Naive B cell (primary cell): ENCODE data around the gene COL4A2. TPM values are rescaled to one million over a fixed set of nuclear protein-coding genes. Genes with fewer than 3 reads are reported as not detected.
A peak's percentile ranks its signal among the peaks of the same experiment; 100 is the strongest.

Source experiments
- ATAC-seq, 2 donors: fragments of 150-1000 bp; cut with Tn5 transposase; 2 replicates each; pipeline ENCODE4 v1.10.0; 2021; ENCODE audit warnings: low read depth in 2 of 2, mild to moderate bottlenecking in 2 of 2, moderate library complexity in 2 of 2
- DNase-seq: peaks from one replicate; pipeline ENCODE4 v3.0.0; 2022
- H3K27ac Mint-ChIP-seq, 6 donors: one replicate each; pipeline ENCODE4 v1.8.0; 2020 to 2022; ENCODE audit warnings: mild to moderate bottlenecking in 6 of 6, mixed read lengths in 6 of 6, moderate library complexity in 5 of 6, inconsistent platforms in 2 of 6
- H3K27me3 Mint-ChIP-seq, 3 donors: one replicate each; pipeline ENCODE4 v1.8.0; 2021 to 2022; ENCODE audit warnings: mixed read lengths in 3 of 3, mild to moderate bottlenecking in 1 of 3
- H3K36me3 Mint-ChIP-seq, 2 donors: one replicate each; pipeline ENCODE4 v1.8.0; 2020 to 2022; ENCODE audit warnings: mixed read lengths in 2 of 2, inconsistent platforms in 1 of 2, mild to moderate bottlenecking in 1 of 2
- H3K4me1 Mint-ChIP-seq, 3 donors: one replicate each; pipeline ENCODE4 v1.8.0; 2020 to 2022; ENCODE audit warnings: mixed read lengths in 3 of 3, inconsistent platforms in 1 of 3, mild to moderate bottlenecking in 1 of 3, moderate library complexity in 1 of 3
- H3K4me3 Mint-ChIP-seq, 8 donors: one replicate each; pipeline ENCODE4 v1.8.0; 2020 to 2022; ENCODE audit warnings: mild to moderate bottlenecking in 8 of 8, mixed read lengths in 8 of 8, moderate library complexity in 8 of 8, inconsistent platforms in 2 of 8
- H3K9me3 Mint-ChIP-seq, 7 donors: one replicate each; pipeline ENCODE4 v1.8.0; 2020 to 2022; ENCODE audit warnings: mixed read lengths in 7 of 7, mild to moderate bottlenecking in 5 of 7, inconsistent platforms in 2 of 7, moderate library complexity in 1 of 7
- polyA plus RNA-seq, 6 donors: library from polyadenylated mRNA; unstranded; fragments of 300-500 nt; fragmentation: Illumina TruSeq; gene quantifications; one replicate each; pipeline ENCODE4 v1.2.3, GENCODE V29; 2021; ENCODE audit warnings: low read depth in 6 of 6

Gene COL4A2
- polyA plus RNA-seq, 6 donors from 2014 or later = 0.13 TPM; not detected in 5

DNA sequence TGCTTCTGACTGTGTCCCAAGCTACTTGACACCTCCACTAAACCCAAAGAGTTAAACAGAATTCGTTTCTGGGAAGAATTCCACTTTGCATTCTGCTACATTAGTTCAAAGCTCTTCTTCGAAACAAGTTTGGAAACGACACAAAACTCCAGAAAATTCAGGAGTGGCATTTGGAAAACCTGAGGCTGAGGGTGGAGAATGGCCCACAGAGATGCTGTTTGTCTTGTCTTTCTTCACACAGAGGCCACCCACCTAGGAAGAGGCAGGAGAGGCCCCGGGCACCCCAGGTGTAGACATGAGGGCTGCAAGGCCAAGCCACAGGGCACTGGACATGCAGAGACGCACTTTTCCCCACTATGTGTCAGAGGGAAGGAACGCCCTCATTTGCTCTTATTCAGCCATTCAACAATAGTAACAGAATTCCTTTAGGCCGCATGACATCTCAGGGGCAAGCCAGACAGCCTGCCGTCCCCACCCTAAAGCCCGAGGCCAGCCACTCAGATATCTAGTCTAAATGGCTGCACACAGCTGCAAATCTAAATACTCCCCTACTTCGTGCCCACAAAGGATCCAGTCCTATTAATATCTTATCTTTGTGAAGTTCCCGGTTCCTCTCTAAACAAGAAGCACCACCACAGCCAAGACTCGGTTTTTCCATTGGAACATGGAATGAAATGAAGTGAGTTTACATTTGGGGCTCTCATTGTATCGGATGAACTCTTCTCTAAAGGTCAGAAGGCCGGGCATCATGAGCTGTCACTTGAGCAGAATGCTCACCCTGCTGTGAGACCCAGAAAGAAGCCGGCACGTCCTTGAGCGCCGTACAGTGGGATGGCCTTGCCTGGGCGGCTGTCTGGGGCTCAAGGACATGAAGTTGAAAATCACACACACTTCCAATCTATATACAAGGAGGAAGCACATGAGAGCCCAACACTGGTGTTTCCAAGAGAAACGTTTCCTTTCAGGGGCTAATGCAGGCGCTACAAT is 20.0 kb upstream of the COL4A2 start:
- H3K9me3 Mint-ChIP-seq = peaks cover 0 to 6% (median 1%) of the 10 kb centered on the region in 7 donors
- peak overlapping the region in 1 of 8 donors; percentile 0 for H3K4me3 Mint-ChIP-seq
- DNase-seq = no peak
- no peaks in the 10 kb centered on the region for H3K4me1 Mint-ChIP-seq
- H3K27me3 Mint-ChIP-seq = peaks cover 8 to 41% (median 17%) of the 10 kb centered on the region in 3 donors
- no peaks in the 10 kb centered on the region for H3K36me3 Mint-ChIP-seq
- H3K27ac Mint-ChIP-seq = peak overlapping the region in 1 of 6 donors; percentile 3
- ATAC-seq = no peak

GRCh38 chr13:110289174-110289573 is 17.9 kb upstream of the COL4A2 start:
- Mint-ChIP-seq H3K4me3 (no peak overlapping the region), H3K27ac (no peak overlapping the region), H3K36me3 (no peaks in the 10 kb centered on the region), H3K4me1 (no peaks in the 10 kb centered on the region), H3K9me3 (peaks cover 0 to 6% (median 1%) of the 10 kb centered on the region in 7 donors), H3K27me3 (peaks cover 6 to 36% (median 14%) of the 10 kb centered on the region in 3 donors)
- ATAC-seq (no peak), DNase-seq (no peak)

GRCh38 chr13:110289661-110290060 is 17.4 kb upstream of the COL4A2 start:
- ATAC-seq (no peak), DNase-seq (no peak)
- H3K9me3 Mint-ChIP-seq = peaks cover 0 to 6% (median 1%) of the 10 kb centered on the region in 7 donors
- peaks cover 9 to 37% (median 17%) of the 10 kb centered on the region in 3 donors for H3K27me3 Mint-ChIP-seq
- H3K4me3 Mint-ChIP-seq = no peak overlapping the region
- no peaks in the 10 kb centered on the region for H3K4me1 Mint-ChIP-seq
- H3K27ac Mint-ChIP-seq = no peak overlapping the region
- no peaks in the 10 kb centered on the region for H3K36me3 Mint-ChIP-seq

- Mint-ChIP-seq H3K36me3 (no peaks in the 10 kb centered on the region), H3K4me3 (no peak overlapping the region), H3K27me3 (peaks cover 12 to 37% (median 17%) of the 10 kb centered on the region in 3 donors), H3K9me3 (peaks cover 0 to 6% (median 1%) of the 10 kb centered on the region in 7 donors), H3K4me1 (no peaks in the 10 kb centered on the region), H3K27ac (no peak overlapping the region)
- ATAC-seq (no peak), DNase-seq (no peak)
These were observed 16.9 kb upstream of the COL4A2 start for GRCh38 chr13:110290153-110290552.

GRCh38 chr13:110290826-110291225 is 16.3 kb upstream of the COL4A2 start:
- peaks cover 10 to 40% (median 12%) of the 10 kb centered on the region in 3 donors for H3K27me3 Mint-ChIP-seq
- H3K9me3 Mint-ChIP-seq = peaks cover 0 to 6% (median 1%) of the 10 kb centered on the region in 7 donors
- H3K4me1 Mint-ChIP-seq = no peaks in the 10 kb centered on the region
- ATAC-seq (no peak), DNase-seq (no peak)
- H3K36me3 Mint-ChIP-seq = no peaks in the 10 kb centered on the region
- no peak overlapping the region for H3K4me3 Mint-ChIP-seq
- H3K27ac Mint-ChIP-seq = no peak overlapping the region

- Mint-ChIP-seq H3K4me1 (no peaks in the 10 kb centered on the region), H3K9me3 (peaks cover 0 to 6% (median 1%) of the 10 kb centered on the region in 7 donors), H3K36me3 (no peaks in the 10 kb centered on the region), H3K4me3 (no peak overlapping the region), H3K27ac (no peak overlapping the region), H3K27me3 (peaks cover 8 to 40% (median 12%) of the 10 kb centered on the region in 3 donors)
- DNase-seq (no peak), ATAC-seq (no peak)
These were observed 15.8 kb upstream of the COL4A2 start for GRCh38 chr13:110291286-110291685.

DNA sequence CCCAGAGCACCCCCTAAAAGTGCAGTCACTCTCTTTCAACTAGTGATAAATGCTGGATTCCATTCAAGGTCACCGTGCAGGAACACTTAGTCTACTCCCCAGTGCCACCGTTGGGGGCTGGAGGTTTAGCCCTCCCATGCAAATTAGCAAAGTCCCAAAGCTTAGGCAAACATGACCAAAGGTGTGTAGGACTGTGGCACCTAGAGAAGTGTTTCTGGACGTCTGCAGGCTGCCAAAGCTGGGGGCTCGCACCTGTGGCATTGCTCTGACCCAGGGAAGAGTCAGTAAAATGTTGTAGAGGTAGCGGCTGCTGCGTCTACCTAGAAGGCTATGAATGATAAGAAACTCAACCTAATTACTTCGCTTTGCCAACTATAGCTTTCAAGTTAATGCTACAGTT is 14.0 kb upstream of the COL4A2 start:
- H3K27ac Mint-ChIP-seq = no peak overlapping the region
- no peaks in the 10 kb centered on the region for H3K36me3 Mint-ChIP-seq
- H3K4me3 Mint-ChIP-seq = no peak overlapping the region
- H3K27me3 Mint-ChIP-seq = peaks cover 21 to 44% (median 21%) of the 10 kb centered on the region in 3 donors
- DNase-seq (no peak), ATAC-seq (no peak)
- peaks cover 0 to 8% (median 0%) of the 10 kb centered on the region in 7 donors for H3K9me3 Mint-ChIP-seq
- H3K4me1 Mint-ChIP-seq = no peaks in the 10 kb centered on the region

GRCh38 chr13:110293649-110294048 is 13.4 kb upstream of the COL4A2 start:
- DNase-seq = no peak
- Mint-ChIP-seq H3K36me3 (no peaks in the 10 kb centered on the region), H3K27ac (no peak overlapping the region), H3K27me3 (peaks cover 21 to 48% (median 24%) of the 10 kb centered on the region in 3 donors), H3K4me1 (no peaks in the 10 kb centered on the region), H3K9me3 (peaks cover 0 to 8% (median 0%) of the 10 kb centered on the region in 7 donors), H3K4me3 (no peak overlapping the region)
- no peak for ATAC-seq

- Mint-ChIP-seq H3K27ac (no peak overlapping the region), H3K9me3 (peaks cover 0 to 8% (median 0%) of the 10 kb centered on the region in 7 donors), H3K4me3 (no peak overlapping the region), H3K36me3 (no peaks in the 10 kb centered on the region), H3K4me1 (no peaks in the 10 kb centered on the region), H3K27me3 (peaks cover 21 to 53% (median 29%) of the 10 kb centered on the region in 3 donors)
- DNase-seq = no peak
- no peak for ATAC-seq
These were observed 12.9 kb upstream of the COL4A2 start for GRCh38 chr13:110294146-110294545.

GRCh38 chr13:110294622-110295021 is 12.5 kb upstream of the COL4A2 start:
- no peak overlapping the region for H3K27ac Mint-ChIP-seq
- no peak overlapping the region for H3K4me3 Mint-ChIP-seq
- peaks cover 0 to 8% (median 0%) of the 10 kb centered on the region in 7 donors for H3K9me3 Mint-ChIP-seq
- H3K36me3 Mint-ChIP-seq = no peaks in the 10 kb centered on the region
- DNase-seq (no peak), ATAC-seq (no peak)
- no peaks in the 10 kb centered on the region for H3K4me1 Mint-ChIP-seq
- peaks cover 21 to 54% (median 34%) of the 10 kb centered on the region in 3 donors for H3K27me3 Mint-ChIP-seq

DNA sequence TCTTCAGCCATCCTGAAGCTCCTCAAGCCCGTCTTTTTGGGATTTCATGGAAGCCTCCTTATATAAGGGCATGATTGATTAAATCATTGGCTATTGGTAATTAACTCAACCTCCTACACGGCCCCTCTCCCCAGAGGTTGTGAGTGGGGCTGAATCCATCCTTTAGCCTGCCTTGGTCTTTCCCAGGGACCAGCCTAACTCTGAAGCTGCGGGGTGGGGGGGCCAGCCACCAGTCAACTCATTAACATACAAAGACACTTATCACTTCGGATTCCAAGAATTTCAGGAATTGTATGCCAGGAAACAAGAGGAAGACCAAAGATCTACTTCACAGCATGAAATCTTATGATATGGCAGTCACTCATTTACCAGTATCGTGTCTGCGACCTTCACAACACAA is 10.1 kb upstream of the COL4A2 start:
- no peaks in the 10 kb centered on the region for H3K4me1 Mint-ChIP-seq
- no peak for DNase-seq
- no peak overlapping the region for H3K27ac Mint-ChIP-seq
- peaks cover 0 to 8% (median 0%) of the 10 kb centered on the region in 7 donors for H3K9me3 Mint-ChIP-seq
- no peak overlapping the region for H3K4me3 Mint-ChIP-seq
- peaks cover 34 to 67% (median 45%) of the 10 kb centered on the region in 3 donors for H3K27me3 Mint-ChIP-seq
- H3K36me3 Mint-ChIP-seq = no peaks in the 10 kb centered on the region
- ATAC-seq = no peak

DNA sequence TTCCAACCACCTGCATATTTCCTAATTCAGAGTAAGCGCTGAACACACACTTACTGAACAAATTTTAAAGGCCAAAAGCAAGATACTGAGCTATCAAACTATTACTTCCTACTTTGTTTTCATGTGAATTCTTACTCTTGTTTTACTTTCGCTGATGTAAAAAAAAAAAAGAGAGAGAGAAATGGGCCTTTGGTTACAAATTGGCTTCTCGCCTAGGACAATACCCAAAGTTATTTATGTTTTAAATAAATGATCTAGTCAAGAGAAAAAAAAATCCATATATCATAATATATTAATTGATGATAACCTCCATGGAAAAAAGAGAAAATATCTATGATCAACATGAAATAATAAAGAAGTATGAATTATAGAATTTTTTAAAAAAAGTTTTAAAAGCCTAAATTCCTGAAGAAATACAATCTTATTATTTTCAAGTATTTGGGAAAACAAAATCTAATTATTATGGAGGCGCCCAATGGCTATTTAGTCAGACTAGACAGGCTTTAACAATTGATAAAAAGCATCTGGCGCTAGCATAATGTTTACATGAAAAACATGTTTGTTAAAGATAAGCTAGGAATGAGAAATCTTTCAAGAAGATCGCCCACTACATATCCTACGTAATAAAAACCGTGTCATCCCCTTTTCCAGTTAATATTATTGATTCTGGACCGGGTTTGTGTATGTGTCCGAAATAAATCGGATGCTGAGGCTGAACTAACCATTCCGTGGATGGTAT is 9.1 kb upstream of the COL4A2 start:
- ATAC-seq (no peak), DNase-seq (no peak)
- H3K27me3 Mint-ChIP-seq = peaks cover 43 to 68% (median 53%) of the 10 kb centered on the region in 3 donors
- no peak overlapping the region for H3K4me3 Mint-ChIP-seq
- no peaks in the 10 kb centered on the region for H3K4me1 Mint-ChIP-seq
- H3K27ac Mint-ChIP-seq = no peak overlapping the region
- peaks cover 0 to under 1% of the 10 kb centered on the region in 2 donors for H3K36me3 Mint-ChIP-seq
- peaks cover 0 to 8% (median 0%) of the 10 kb centered on the region in 7 donors for H3K9me3 Mint-ChIP-seq

- DNase-seq (no peak), ATAC-seq (no peak)
- H3K9me3 Mint-ChIP-seq = peaks cover 0 to 8% (median 0%) of the 10 kb centered on the region in 7 donors
- H3K27ac Mint-ChIP-seq = no peak overlapping the region
- no peaks in the 10 kb centered on the region for H3K4me1 Mint-ChIP-seq
- no peak overlapping the region for H3K4me3 Mint-ChIP-seq
- H3K36me3 Mint-ChIP-seq = peaks cover 0 to 7% of the 10 kb centered on the region in 2 donors
- H3K27me3 Mint-ChIP-seq = peaks cover 51 to 75% (median 61%) of the 10 kb centered on the region in 3 donors
These were observed 8.4 kb upstream of the COL4A2 start for GRCh38 chr13:110298505-110299282.
